ENCODE measurements around the gene NSMF.
A peak's percentile ranks its signal among the peaks of the same experiment; 100 is the strongest.

Gene NSMF

DNA sequence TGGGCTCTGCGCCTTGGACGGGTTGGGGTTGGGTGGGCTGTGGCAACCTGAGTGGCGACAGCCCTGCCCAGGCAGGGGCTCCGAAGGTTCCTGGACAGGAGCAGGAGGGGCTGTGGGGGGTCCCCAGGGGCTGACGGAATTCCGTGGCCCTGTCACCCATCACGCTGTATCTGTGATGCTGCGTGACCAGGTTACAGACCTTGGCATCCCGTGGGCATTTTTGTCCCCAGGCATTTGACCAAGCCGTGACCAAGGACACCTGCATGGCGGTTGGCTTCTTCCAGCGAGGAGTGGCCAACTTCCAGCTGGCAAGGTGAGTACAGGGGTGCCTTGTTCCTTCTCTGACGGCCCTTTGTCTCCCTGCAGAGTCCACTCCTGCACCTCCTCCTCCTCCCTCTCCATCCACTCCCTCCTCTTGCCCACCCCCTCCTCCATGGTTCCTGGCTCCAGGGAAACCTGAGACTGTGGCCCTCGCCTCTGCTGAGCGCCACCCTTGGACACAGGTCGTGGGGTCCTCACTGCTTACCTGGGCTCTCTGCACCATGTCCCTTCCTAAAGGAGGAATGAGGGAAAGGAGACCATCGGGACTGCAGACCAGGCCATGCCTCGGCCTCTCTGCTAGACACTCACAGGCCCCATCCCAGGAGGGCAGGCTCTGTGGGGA lies 33.0 kb downstream of the NSMF start:
- no peak for TF ChIP-seq POLR2A (IDR thresholded peaks at IDR 0.05; ENCODE audit: low read length)
- no peak for TF ChIP-seq GATA1 (IDR thresholded peaks at IDR 0.05; ENCODE audit: low read depth, low read length)
- DNase-seq = no peak

DNA sequence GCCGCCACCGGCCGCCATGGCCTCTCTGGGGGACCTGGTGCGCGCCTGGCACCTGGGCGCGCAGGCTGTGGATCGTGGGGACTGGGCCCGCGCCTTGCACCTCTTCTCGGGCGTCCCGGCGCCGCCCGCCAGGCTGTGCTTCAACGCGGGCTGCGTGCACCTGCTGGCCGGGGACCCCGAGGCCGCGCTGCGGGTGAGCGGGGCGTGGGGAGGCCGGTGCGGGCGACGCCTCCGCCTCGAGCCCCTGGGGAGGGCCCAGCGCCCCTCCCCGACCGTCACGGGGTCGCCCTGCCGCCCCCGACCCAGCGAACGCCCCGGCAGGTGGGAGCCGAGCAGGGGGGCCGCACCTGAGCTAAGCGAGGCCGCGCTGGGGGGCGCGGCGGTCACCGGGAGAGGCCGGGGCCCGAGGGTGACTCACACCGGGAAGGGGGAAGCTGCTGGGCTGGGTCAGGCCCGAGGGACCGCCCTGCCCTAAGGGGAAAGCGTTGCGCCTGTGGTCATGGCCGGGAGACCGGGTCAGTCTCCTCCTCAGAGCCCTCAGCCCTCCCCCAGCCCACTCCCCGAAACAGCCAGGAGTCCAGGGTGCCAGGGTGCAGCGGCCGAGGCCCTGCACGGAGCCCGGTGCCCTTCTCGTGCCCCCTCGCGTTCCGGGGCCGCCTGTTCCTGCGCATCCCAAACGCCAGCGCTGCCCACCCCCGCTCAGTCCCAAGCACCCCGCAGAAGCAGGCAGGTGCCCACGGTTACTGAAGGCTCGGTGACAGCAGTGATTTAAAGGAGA lies 35.4 kb downstream of the NSMF start:
- peak; percentile 26 to 48 for DNase-seq
- no peak for TF ChIP-seq GATA1 (IDR thresholded peaks at IDR 0.05; ENCODE audit: low read depth, low read length)
- no peak for TF ChIP-seq POLR2A (IDR thresholded peaks at IDR 0.05; ENCODE audit: low read length)

- no peak for TF ChIP-seq GATA1 (IDR thresholded peaks at IDR 0.05; ENCODE audit: low read depth, low read length)
- no peak for TF ChIP-seq POLR2A (IDR thresholded peaks at IDR 0.05; ENCODE audit: low read length)
- DNase-seq = peak; percentile 96 to 98
Measured at GRCh38 chr9:137422604-137423513, 36.3 kb downstream of the NSMF start, which contains the start of the genes EXD3 and NOXA1. Gene EXD3, minus strand, starts transcription at chr9:137423162. Its CDS starts 27,805 bp downstream, at chr9:137395357. Gene NOXA1, plus strand, starts transcription at chr9:137423393. Its CDS starts 137 bp downstream, at chr9:137423530.

DNA sequence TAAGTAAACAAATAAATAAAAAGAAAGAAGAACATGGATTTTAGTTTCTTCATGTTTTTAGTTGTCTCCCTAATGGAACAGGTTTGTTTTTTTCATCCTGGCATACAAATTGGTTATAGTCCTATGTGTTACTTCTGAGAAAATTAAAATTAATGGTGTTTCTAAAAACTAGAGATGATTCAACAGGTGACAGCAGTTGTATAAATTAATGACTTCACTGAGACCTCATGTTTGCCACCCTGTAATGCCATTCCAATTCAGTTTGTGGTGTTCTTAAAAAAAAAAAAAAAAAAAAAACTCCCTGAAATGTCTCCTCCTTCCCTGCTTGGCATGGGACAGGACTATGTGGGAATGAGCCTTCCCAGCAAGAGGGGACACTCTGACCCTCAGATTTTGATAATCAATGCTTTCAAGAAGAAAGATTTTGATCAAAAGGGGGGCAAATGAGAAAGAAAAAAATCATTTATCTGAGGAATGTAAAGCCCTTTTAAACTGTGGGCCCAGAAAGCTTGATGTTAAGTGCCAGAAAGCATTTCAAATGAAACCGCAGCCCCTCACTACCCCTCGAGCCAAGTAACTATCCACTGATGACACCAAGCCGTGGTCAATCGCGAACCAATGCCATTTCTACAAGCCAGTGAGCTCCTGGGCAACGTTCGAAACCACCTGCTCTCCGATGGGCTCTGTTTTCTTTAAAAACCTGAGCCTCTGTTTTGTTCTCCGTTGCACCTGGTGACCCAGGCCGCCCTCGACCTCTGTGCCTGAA lies 37.1 kb downstream of the NSMF start:
- DNase-seq = no peak
- TF ChIP-seq GATA1 (IDR thresholded peaks at IDR 0.05; ENCODE audit: low read depth, low read length) = no peak
- TF ChIP-seq POLR2A (IDR thresholded peaks at IDR 0.05; ENCODE audit: low read length) = no peak

GRCh38 chr9:137417161-137418021 lies 41.7 kb downstream of the NSMF start:
- DNase-seq = peak; percentile 19 to 34

GRCh38 chr9:137416563-137417151 lies 42.5 kb downstream of the NSMF start:
- no peak for DNase-seq
- TF ChIP-seq GATA1 (IDR thresholded peaks at IDR 0.05; ENCODE audit: low read depth, low read length) = no peak
- TF ChIP-seq POLR2A (IDR thresholded peaks at IDR 0.05; ENCODE audit: low read length) = no peak

More at GRCh38 chr9:137417161-137418021, 41.7 kb downstream of the NSMF start:
- peak; percentile 28 for TF ChIP-seq POLR2A (IDR thresholded peaks at IDR 0.05; ENCODE audit: low read length)
- TF ChIP-seq GATA1 (IDR thresholded peaks at IDR 0.05; ENCODE audit: low read depth, low read length) = no peak

GRCh38 chr9:137416006-137416562 lies 43.0 kb downstream of the NSMF start:
- no peak for DNase-seq

DNA sequence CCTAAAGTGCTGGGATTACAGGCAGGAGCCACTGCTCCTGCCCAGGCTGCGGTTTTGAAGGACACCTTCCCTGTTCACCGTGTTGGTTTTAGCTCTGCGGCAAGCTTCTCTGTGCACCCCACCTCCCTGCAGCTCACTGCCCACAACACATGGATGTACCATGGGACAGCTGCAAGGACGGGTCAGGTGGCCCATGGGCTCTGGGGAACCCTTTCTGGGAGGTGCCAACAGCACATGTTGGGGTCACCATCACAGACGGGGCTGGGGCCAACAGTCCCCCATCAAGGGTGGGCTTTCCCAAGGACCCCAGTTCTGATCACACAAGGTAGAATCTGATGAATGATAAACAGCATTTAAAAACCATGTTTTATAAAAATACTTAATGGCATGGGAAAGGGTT lies 43.7 kb downstream of the NSMF start:
- TF ChIP-seq GATA1 (IDR thresholded peaks at IDR 0.05; ENCODE audit: low read depth, low read length) (no peak), POLR2A (IDR thresholded peaks at IDR 0.05; ENCODE audit: low read length) (no peak)
- DNase-seq = no peak

More at GRCh38 chr9:137416006-137416562, 43.0 kb downstream of the NSMF start:
- TF ChIP-seq GATA1 (IDR thresholded peaks at IDR 0.05; ENCODE audit: low read depth, low read length) = no peak
- TF ChIP-seq POLR2A (IDR thresholded peaks at IDR 0.05; ENCODE audit: low read length) = no peak

- TF ChIP-seq POLR2A (IDR thresholded peaks at IDR 0.05; ENCODE audit: low read length) (no peak), GATA1 (IDR thresholded peaks at IDR 0.05; ENCODE audit: low read depth, low read length) (no peak)
- DNase-seq = no peak
Measured at GRCh38 chr9:137412431-137412830, 46.7 kb downstream of the NSMF start.

DNA sequence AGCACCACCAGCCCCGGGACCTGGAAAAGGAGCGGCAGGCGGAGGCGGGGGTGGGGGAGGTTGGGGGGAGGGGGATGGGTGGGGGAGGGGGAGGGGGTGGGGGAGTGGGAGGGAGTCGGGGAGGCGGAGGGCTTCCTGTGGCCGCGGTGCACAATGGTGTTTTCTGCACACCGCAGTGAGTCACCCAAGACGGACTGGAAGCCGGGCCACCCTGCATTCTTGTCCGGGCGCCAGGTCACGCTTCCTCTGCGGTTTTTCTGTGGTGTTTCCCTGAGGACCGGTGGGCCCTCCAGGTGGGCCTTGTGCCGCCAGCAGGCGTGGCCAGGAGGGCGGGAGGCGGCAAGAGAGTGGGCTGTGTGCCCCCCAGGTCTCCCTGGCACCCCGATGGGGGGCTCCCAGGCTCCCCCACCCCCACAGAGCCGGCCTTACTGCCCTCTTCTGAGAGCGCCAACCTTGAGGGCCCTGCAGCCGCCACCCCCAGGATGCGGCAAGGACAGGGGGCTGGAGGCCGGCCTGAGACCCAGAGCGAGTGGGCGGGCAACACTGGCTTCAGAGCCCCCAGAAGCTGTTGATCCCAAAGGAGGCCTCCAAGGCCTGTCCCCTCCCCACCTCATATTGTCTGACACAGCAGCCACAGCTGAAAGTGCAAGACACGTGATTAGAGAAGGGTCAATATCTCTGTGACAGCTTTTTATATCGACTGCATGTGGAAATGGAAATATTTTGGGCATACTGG lies 47.3 kb downstream of the NSMF start:
- TF ChIP-seq GATA1 (IDR thresholded peaks at IDR 0.05; ENCODE audit: low read depth, low read length) = no peak
- TF ChIP-seq POLR2A (IDR thresholded peaks at IDR 0.05; ENCODE audit: low read length) = no peak
- peak in 1 of 2 experiments; percentile 12 for DNase-seq

DNA sequence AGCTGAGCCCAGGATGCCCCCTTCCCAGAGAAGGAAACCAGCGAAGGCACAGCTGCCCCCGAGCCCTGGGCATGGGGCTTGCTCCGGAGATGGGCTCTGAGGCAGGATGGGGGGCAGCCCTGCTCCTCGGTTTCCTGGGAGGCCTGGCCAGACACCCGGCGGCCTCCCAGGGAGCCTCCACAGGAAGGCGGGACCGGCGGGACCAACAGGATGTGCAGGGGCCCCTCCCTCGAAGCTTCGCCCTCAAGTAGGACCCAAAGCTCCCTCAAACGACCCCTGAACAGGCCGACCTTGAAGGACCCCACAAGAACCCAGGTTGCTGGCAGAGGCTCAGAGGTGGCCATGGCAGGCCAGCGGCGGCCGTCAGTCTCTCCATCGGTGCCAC lies 47.9 kb downstream of the NSMF start:
- TF ChIP-seq GATA1 (IDR thresholded peaks at IDR 0.05; ENCODE audit: low read depth, low read length) = no peak
- TF ChIP-seq POLR2A (IDR thresholded peaks at IDR 0.05; ENCODE audit: low read length) = no peak
- DNase-seq = no peak

All from erythroblast (primary cell).